H9 (cell line): ENCODE results near the gene NTMT2. TPM values are rescaled to one million over a fixed set of nuclear protein-coding genes. Genes with fewer than 3 reads are reported as not detected.

Source experiments
- DNase-seq: peaks from one replicate; pipeline ENCODE4 v3.0.0-alpha.2; 2017
- H2AFZ ChIP-seq: one replicate; pipeline ENCODE4 v1.6.1; 2013; ENCODE audit warnings: mild to moderate bottlenecking, low read length, control low read depth, moderate library complexity
- H2AK5ac ChIP-seq: 2 replicates; pipeline ENCODE4 v1.6.1; 2013; ENCODE audit warnings: low read length, control low read depth, mixed read lengths; ENCODE audit not compliant: insufficient read length
- H2BK120ac ChIP-seq: one replicate; pipeline ENCODE4 v1.6.1; 2013; ENCODE audit warnings: low read depth, mild to moderate bottlenecking, low read length, control low read depth, inconsistent platforms; ENCODE audit not compliant: poor library complexity, severe bottlenecking
- H2BK12ac ChIP-seq: 2 replicates; pipeline ENCODE4 v1.6.1; 2013; ENCODE audit warnings: low read length, control low read depth, mixed read lengths, low read depth; ENCODE audit not compliant: insufficient read length
- H2BK15ac ChIP-seq: 2 replicates; pipeline ENCODE4 v1.6.1; 2013; ENCODE audit warnings: low read depth, low read length, control low read depth
- H2BK20ac ChIP-seq: one replicate; pipeline ENCODE4 v1.6.1; 2013; ENCODE audit warnings: low read depth, mild to moderate bottlenecking, low read length, control low read depth, inconsistent platforms; ENCODE audit not compliant: poor library complexity, severe bottlenecking
- H2BK5ac ChIP-seq: 2 replicates; pipeline ENCODE4 v1.6.1; 2013; ENCODE audit warnings: low read length, control low read depth, mixed read lengths; ENCODE audit not compliant: insufficient read length
- H3K14ac ChIP-seq: 2 replicates; pipeline ENCODE4 v1.6.1; 2013; ENCODE audit warnings: low read length, control low read depth; ENCODE audit not compliant: insufficient read depth
- H3K18ac ChIP-seq: 2 replicates; pipeline ENCODE4 v1.6.1; 2013; ENCODE audit warnings: low read depth, mild to moderate bottlenecking, mixed read lengths, low read length, control low read depth; ENCODE audit not compliant: insufficient read length
- H3K23ac ChIP-seq: 2 replicates; pipeline ENCODE4 v1.6.1; 2013; ENCODE audit warnings: low read length, control low read depth, mixed read lengths, low read depth; ENCODE audit not compliant: insufficient read length
- H3K23me2 ChIP-seq: 2 replicates; pipeline ENCODE4 v1.6.1; 2013; ENCODE audit warnings: low read depth, mild to moderate bottlenecking, mixed read lengths, low read length, control low read depth; ENCODE audit not compliant: insufficient read length, poor library complexity, severe bottlenecking
- H3K27ac ChIP-seq: 2 replicates; pipeline ENCODE4 v1.5.1; 2013; ENCODE audit warnings: low read length, control low read depth, mixed read lengths, low read depth; ENCODE audit not compliant: insufficient read length
- H3K27me3 ChIP-seq: 2 replicates; pipeline ENCODE4 v1.6.1; 2013; ENCODE audit warnings: low read length, control low read depth, inconsistent platforms; ENCODE audit not compliant: insufficient read depth
- H3K4ac ChIP-seq: 2 replicates; pipeline ENCODE4 v1.6.1; 2013; ENCODE audit warnings: low read depth, mild to moderate bottlenecking, control low read depth, inconsistent platforms, low read length, moderate library complexity
- H3K4me1 ChIP-seq: 2 replicates; pipeline ENCODE4 v1.6.1; 2013; ENCODE audit warnings: low read length, control low read depth, inconsistent platforms; ENCODE audit not compliant: insufficient read depth
- H3K4me2 ChIP-seq: 2 replicates; pipeline ENCODE4 v1.6.1; 2013; ENCODE audit warnings: low read length, control low read depth, mixed read lengths; ENCODE audit not compliant: insufficient read length, insufficient read depth
- H3K56ac ChIP-seq: 2 replicates; pipeline ENCODE4 v1.6.1; 2013; ENCODE audit warnings: low read depth, mild to moderate bottlenecking, mixed read lengths, low read length, control low read depth; ENCODE audit not compliant: insufficient read length
- H3K79me1 ChIP-seq: 2 replicates; pipeline ENCODE4 v1.6.1; 2013; ENCODE audit warnings: low read depth, mild to moderate bottlenecking, moderate library complexity, low read length, control low read depth, inconsistent platforms; ENCODE audit not compliant: insufficient read depth, poor library complexity, severe bottlenecking
- H3K79me2 ChIP-seq: 2 replicates; pipeline ENCODE4 v1.6.1; 2013; ENCODE audit warnings: low read length, control low read depth, inconsistent platforms; ENCODE audit not compliant: insufficient read depth
- H3K9ac ChIP-seq: 2 replicates; pipeline ENCODE4 v1.6.1; 2013; ENCODE audit warnings: low read length, control low read depth, mixed read lengths; ENCODE audit not compliant: insufficient read length; ENCODE audit errors: extremely low read depth
- H3K9me3 ChIP-seq: one replicate; pipeline ENCODE4 v1.6.1; 2013; ENCODE audit warnings: low read depth, low read length, inconsistent platforms; ENCODE audit not compliant: control insufficient read depth
- H3T11ph ChIP-seq: one replicate; pipeline ENCODE4 v1.6.1; 2013; ENCODE audit warnings: mild to moderate bottlenecking, low read length, control low read depth, inconsistent platforms
- H4K20me1 ChIP-seq: one replicate; pipeline ENCODE4 v1.6.1; 2013; ENCODE audit not compliant: control insufficient read depth, insufficient read length, insufficient read depth
- H4K5ac ChIP-seq: 2 replicates; pipeline ENCODE4 v1.6.1; 2013; ENCODE audit warnings: low read depth, mild to moderate bottlenecking, mixed read lengths, low read length, control low read depth; ENCODE audit not compliant: insufficient read length
- H4K8ac ChIP-seq: replicated peaks from 2 replicates; pipeline ENCODE4 v1.6.1; 2013; ENCODE audit warnings: low read length, control low read depth, mixed read lengths, low read depth; ENCODE audit not compliant: insufficient read length
- H4K91ac ChIP-seq: 2 replicates; pipeline ENCODE4 v1.6.1; 2013; ENCODE audit warnings: low read depth, mild to moderate bottlenecking, moderate library complexity, mixed read lengths, low read length, control low read depth; ENCODE audit not compliant: insufficient read length
- H3K27ac Mint-ChIP-seq, 3 experiments: 2 replicates in 2 of 3; 3 replicates in 1 of 3; pipeline ENCODE4 v1.8.0; 2020 to 2021; ENCODE audit warnings: mixed read lengths in 3 of 3, mild to moderate bottlenecking in 1 of 3, moderate library complexity in 1 of 3
- H3K27me3 Mint-ChIP-seq: 2 replicates; pipeline ENCODE4 v1.8.0; 2021; ENCODE audit warnings: low read depth, mild to moderate bottlenecking, moderate library complexity, mixed read lengths
- H3K36me3 Mint-ChIP-seq, 3 experiments: 2 replicates in 2 of 3; 3 replicates in 1 of 3; pipeline ENCODE4 v1.8.0; 2020 to 2021; ENCODE audit warnings: low read depth in 3 of 3, mixed read lengths in 3 of 3; ENCODE audit not compliant: insufficient read depth in 1 of 3
- H3K4me1 Mint-ChIP-seq, 2 experiments: 2 replicates each; pipeline ENCODE4 v1.8.0; 2020; ENCODE audit warnings: mixed read lengths in 2 of 2
- H3K4me3 Mint-ChIP-seq, 2 experiments: 2 replicates in 1 of 2; 3 replicates in 1 of 2; pipeline ENCODE4 v1.8.0; 2020 to 2021; ENCODE audit warnings: mild to moderate bottlenecking in 2 of 2, mixed read lengths in 2 of 2, moderate library complexity in 1 of 2
- H3K9me3 Mint-ChIP-seq, 2 experiments: 2 replicates in 1 of 2; 3 replicates in 1 of 2; pipeline ENCODE4 v1.8.0; 2020; ENCODE audit warnings: mild to moderate bottlenecking in 2 of 2, mixed read lengths in 2 of 2, moderate library complexity in 1 of 2
- whole genome bisulfite sequencing: extraction: QIAGEN DNeasy Blood & Tissue Kit; methylation state at CpG from one replicate; pipeline ENCODE4 v1.1.7; 2013; ENCODE audit warnings: missing lambda C conversion rate, low lambda C conversion rate, mixed read lengths; ENCODE audit not compliant: insufficient read length; ENCODE audit errors: extremely low coverage; 5-methylcytosine and 5-hydroxymethylcytosine counted together
- total RNA-seq: library from RNA; stranded (reverse); gene quantifications from 2 replicates; pipeline ENCODE4 v1.2.1, GENCODE V29; 2021
- TF ChIP-seq, protein P1 (sequence below): fragments of 200-600 bp; sonication (generic); conservative IDR thresholded peaks from 3 replicates; pipeline ENCODE4 v1.8.0; 2021; ENCODE audit warnings: antibody characterized with exemption, mild to moderate bottlenecking

The NTMT2 gene
- total RNA-seq, 1 experiment from 2014 or later = 0.28 TPM

GRCh38 chr1:170210142-170210541, 64.4 kb downstream of the NTMT2 start:
- DNase-seq = no peak
- no peak overlapping the region for H3K27ac Mint-ChIP-seq

More at GRCh38 chr1:170210142-170210541, 64.4 kb downstream of the NTMT2 start:
- no peak overlapping the region for H3K4me2 ChIP-seq
- H3K9ac ChIP-seq = no peak overlapping the region
- H2AK5ac ChIP-seq = no peak overlapping the region
- peaks cover 4% of the 10 kb centered on the region for H3K9me3 ChIP-seq
- no peak overlapping the region for H2BK15ac ChIP-seq
- no peak overlapping the region for H3K18ac ChIP-seq
- H3K79me1 ChIP-seq = no peaks in the 10 kb centered on the region
- no peaks in the 10 kb centered on the region for H3K27me3 ChIP-seq
- Mint-ChIP-seq H3K4me1 (peaks cover 8 to 10% of the 10 kb centered on the region in 2 experiments; a peak in 3 of 4 replicates), H3K27me3 (no peaks in the 10 kb centered on the region), H3K36me3 (peaks cover 7 to 15% (median 10%) of the 10 kb centered on the region in 3 experiments), H3K4me3 (no peak overlapping the region), H3K9me3 (peaks cover 13 to 14% of the 10 kb centered on the region in 2 experiments)
- no peak overlapping the region for H4K8ac ChIP-seq
- no peak overlapping the region for H3K14ac ChIP-seq
- no peaks in the 10 kb centered on the region for H4K20me1 ChIP-seq
- no peak overlapping the region for H2BK5ac ChIP-seq
- H3K4me1 ChIP-seq = no peaks in the 10 kb centered on the region
- no peak overlapping the region for H3K4ac ChIP-seq
- H3K56ac ChIP-seq = no peak overlapping the region
- H3T11ph ChIP-seq = no peak overlapping the region
- TF ChIP-seq, protein P1, sequence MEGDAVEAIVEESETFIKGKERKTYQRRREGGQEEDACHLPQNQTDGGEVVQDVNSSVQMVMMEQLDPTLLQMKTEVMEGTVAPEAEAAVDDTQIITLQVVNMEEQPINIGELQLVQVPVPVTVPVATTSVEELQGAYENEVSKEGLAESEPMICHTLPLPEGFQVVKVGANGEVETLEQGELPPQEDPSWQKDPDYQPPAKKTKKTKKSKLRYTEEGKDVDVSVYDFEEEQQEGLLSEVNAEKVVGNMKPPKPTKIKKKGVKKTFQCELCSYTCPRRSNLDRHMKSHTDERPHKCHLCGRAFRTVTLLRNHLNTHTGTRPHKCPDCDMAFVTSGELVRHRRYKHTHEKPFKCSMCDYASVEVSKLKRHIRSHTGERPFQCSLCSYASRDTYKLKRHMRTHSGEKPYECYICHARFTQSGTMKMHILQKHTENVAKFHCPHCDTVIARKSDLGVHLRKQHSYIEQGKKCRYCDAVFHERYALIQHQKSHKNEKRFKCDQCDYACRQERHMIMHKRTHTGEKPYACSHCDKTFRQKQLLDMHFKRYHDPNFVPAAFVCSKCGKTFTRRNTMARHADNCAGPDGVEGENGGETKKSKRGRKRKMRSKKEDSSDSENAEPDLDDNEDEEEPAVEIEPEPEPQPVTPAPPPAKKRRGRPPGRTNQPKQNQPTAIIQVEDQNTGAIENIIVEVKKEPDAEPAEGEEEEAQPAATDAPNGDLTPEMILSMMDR = no peak
- no peak overlapping the region for H3K23ac ChIP-seq
- no peak overlapping the region for H3K27ac ChIP-seq
- no peak overlapping the region for H4K91ac ChIP-seq
- no peaks in the 10 kb centered on the region for H3K23me2 ChIP-seq
- H4K5ac ChIP-seq = no peak overlapping the region
- H2BK120ac ChIP-seq = no peak overlapping the region
- no peaks in the 10 kb centered on the region for H3K79me2 ChIP-seq
- no CpG with 5 or more reads among the region's 3 CpGs for WGBS
- no peak overlapping the region for H2BK12ac ChIP-seq
- no peak overlapping the region for H2AFZ ChIP-seq
- H2BK20ac ChIP-seq = no peak overlapping the region
